Effector memory CD4-positive, alpha-beta T cell (primary cell): ENCODE results near the gene COQ10A.

Experiments
- DNase-seq, 3 donors: peaks; one replicate each; pipeline ENCODE4 v3.0.0-alpha.2; 2020
- H3K27ac ChIP-seq: 2 replicates; pipeline ENCODE4 v1.7.0; 2013; ENCODE audit warnings: mild to moderate bottlenecking, low read length, moderate library complexity; ENCODE audit not compliant: insufficient read depth, poor library complexity, severe bottlenecking
- H3K27me3 ChIP-seq: replicated peaks from 2 replicates; pipeline ENCODE4 v1.7.0; 2013; ENCODE audit warnings: mild to moderate bottlenecking, low read length; ENCODE audit not compliant: insufficient read depth, control insufficient read depth, poor library complexity, severe bottlenecking
- H3K36me3 ChIP-seq: 2 replicates; pipeline ENCODE4 v1.7.0; 2013; ENCODE audit warnings: mild to moderate bottlenecking, low read length, moderate library complexity; ENCODE audit not compliant: control insufficient read depth, insufficient read depth
- H3K4me1 ChIP-seq: 2 replicates; pipeline ENCODE4 v1.7.0; 2013; ENCODE audit warnings: low read length, mild to moderate bottlenecking; ENCODE audit not compliant: control insufficient read depth, insufficient read depth, poor library complexity, severe bottlenecking
- H3K4me3 ChIP-seq: 2 replicates; pipeline ENCODE4 v1.7.0; 2013; ENCODE audit warnings: low read length, low read depth, mild to moderate bottlenecking; ENCODE audit not compliant: insufficient read depth, poor library complexity, severe bottlenecking
- H3K9me3 ChIP-seq: 2 replicates; pipeline ENCODE4 v1.7.0; 2013; ENCODE audit warnings: mild to moderate bottlenecking, low read length, moderate library complexity; ENCODE audit not compliant: control insufficient read depth

The COQ10A gene

DNA sequence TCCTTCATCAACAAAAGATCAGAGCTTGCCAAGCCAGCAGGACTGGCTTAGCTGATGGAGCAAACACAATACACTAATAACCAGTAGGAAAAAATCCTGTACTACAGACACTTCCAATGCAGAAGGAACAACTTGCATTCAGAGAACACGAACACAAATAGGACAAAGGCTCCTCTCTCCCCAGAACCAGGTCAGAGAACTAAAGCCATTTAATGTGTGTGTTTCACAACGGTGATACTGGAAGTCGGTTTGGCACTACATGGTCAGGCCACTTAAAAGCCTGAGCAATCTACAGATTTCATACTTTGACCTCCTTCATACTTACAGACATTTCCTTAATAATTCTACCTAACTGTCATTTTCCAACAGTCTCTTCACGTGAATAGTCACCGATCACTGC, 27.1 kb downstream of the COQ10A start:
- peaks cover 18% of the 10 kb centered on the region for H3K36me3 ChIP-seq
- no peaks in the 10 kb centered on the region for H3K27me3 ChIP-seq
- H3K4me3 ChIP-seq: no peak overlapping the region
- H3K4me1 ChIP-seq: peaks cover 18% of the 10 kb centered on the region
- no peak for DNase-seq
- no peaks in the 10 kb centered on the region for H3K9me3 ChIP-seq
- H3K27ac ChIP-seq: no peak overlapping the region

DNA sequence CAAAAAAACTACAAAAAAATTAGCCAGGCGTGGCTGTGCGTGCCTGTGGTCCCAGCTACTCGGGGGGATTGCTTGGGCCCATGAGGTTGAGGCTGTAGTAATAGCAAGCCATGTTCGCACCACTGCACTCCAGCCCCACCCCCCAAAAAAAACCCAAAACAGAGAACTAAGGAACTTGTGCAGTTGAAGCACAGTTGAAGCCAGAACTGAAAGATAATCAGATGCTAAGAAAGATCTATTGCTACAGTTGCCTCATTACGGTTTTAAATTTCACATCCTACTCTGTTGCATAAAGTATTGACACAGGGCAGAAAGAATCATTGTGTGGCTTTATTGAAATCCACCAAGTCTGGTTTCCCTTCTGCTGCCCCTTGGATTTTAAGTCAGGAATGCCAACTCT, 29.6 kb downstream of the COQ10A start:
- H3K9me3 ChIP-seq: no peaks in the 10 kb centered on the region
- peaks cover 32% of the 10 kb centered on the region for H3K4me1 ChIP-seq
- H3K27me3 ChIP-seq: no peaks in the 10 kb centered on the region
- H3K4me3 ChIP-seq: no peak overlapping the region
- no peak for DNase-seq
- no peak overlapping the region for H3K27ac ChIP-seq
- H3K36me3 ChIP-seq: peaks cover 7% of the 10 kb centered on the region

DNA sequence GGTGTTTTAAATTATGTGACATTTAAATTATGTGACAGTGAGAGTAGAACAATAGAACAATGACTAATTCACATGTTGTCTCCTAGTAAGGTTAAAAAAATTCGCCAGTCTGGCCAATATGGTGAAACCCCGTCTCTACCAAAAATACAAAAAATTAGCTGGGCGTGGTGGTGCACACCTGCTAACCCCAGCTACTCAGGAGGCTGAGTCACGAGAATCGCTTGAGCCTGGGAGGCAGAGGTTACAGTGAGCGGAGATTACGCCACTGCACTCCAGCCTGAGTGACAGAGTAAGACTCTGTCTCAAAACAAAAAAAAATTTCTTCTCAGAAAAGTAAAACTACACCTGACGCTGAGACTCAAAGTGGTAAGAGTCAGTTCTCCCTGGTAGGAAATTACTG, 30.7 kb downstream of the COQ10A start:
- Histone ChIP-seq H3K4me1 (peaks cover 30% of the 10 kb centered on the region), H3K9me3 (no peaks in the 10 kb centered on the region), H3K36me3 (peaks cover 4% of the 10 kb centered on the region), H3K27ac (no peak overlapping the region), H3K27me3 (no peaks in the 10 kb centered on the region), H3K4me3 (no peak overlapping the region)
- no peak for DNase-seq

DNA sequence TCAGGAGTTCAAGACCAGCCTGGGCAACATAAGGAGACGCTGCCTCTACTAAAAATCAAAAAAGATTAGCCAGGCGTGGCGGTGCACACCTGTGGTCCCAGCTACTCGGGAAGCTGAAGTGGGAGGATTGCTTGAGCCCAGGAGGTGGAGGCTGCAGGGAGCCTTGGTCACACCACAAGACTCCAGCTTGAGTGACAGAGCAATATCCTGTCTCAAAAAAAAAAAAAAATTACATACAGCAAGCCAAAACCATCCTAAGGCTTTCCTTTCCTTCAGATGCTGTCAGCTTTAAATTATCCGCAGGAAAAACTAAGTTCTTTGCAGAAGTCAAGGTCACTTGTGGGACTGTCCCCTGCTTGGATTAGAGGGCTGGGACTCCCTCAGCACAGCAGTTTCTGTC, 32.1 kb downstream of the COQ10A start:
- no peaks in the 10 kb centered on the region for H3K9me3 ChIP-seq
- no peaks in the 10 kb centered on the region for H3K27me3 ChIP-seq
- peak overlapping the region; percentile 94 for H3K27ac ChIP-seq
- no peak for DNase-seq
- peaks cover 32% of the 10 kb centered on the region for H3K4me1 ChIP-seq
- H3K36me3 ChIP-seq: no peaks in the 10 kb centered on the region
- H3K4me3 ChIP-seq: peak overlapping the region; percentile 79

DNA sequence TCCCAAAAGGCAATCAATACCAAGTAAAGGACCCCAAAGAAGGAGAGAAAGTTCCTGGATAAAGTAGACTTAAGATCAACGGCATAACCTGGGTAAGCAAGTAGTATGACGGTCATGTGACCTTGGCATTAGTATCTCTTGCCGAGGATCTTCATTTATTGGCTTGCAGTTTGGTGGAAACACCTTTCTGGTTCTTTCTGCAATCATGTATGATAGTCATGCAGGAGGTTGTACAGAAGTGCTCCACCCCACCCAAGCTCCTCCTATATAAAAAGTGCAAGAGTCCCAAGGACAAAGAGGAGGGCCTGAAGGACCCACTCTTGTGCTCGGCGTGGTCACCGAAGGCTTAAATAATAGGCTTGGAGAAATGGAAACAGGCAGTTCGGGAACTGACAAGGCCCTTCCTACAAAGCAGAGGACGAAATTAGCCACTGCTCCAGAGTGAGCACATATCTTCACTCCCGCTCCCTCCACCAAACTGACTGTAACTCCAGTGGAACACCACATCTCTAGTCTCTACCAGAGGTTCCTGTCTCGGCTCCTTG, 32.6 kb downstream of the COQ10A start:
- H3K27ac ChIP-seq: peak overlapping the region; percentile 94
- H3K4me3 ChIP-seq: peak overlapping the region; percentile 79
- H3K36me3 ChIP-seq: no peaks in the 10 kb centered on the region
- H3K9me3 ChIP-seq: no peaks in the 10 kb centered on the region
- peaks cover 32% of the 10 kb centered on the region for H3K4me1 ChIP-seq
- no peak for DNase-seq
- H3K27me3 ChIP-seq: no peaks in the 10 kb centered on the region

DNA sequence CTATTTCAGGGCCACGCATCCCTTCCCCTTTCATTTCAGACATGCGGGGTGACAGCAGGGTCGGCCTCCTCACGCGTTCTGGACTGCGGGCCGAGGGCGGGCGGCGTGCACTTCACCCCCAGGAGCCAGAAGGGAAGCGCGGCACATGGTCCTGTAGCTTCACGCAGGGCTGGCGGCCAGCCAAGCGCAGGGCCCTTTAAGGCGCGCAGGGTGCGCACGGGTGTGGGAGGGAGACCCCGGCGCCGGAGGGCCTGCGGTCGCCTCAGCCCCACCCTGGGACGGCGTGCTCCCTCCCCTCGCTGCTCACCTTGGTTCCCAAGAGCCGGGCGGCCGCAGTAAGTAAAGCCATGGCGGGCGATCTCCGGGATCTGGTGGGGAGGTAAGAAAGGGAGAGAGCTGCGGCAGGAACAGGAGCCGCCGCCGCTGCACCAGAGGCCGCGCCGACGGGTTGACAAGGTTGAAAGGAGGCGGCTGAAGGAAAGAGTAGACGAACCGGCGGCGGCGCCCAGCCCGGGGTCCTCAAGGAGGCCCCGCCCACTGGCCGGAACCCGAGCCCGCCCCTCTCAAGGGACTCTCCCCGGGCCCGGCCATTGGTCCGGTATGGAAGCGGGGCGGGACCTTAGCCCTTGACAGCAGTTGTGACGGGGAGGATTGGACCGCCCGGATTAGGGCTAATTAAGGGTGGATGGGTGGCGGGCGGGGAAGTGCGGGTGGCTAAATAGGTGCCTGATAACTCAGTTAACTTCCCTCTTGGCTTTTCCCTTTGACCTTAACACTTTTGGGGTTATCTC, 33.3 kb downstream of the COQ10A start, which contains the start of gene CS:
TSS of gene CS (minus strand) at position 478 of the 791 bp plus-strand sequence. CDS start at position 349, 129 bp downstream.
- peak within 1 kb of the TSS; percentile 94 for H3K27ac ChIP-seq
- H3K36me3 ChIP-seq: no peaks in the 10 kb centered on the region
- H3K4me1 ChIP-seq: peaks cover 32% of the 10 kb centered on the region
- H3K9me3 ChIP-seq: no peaks in the 10 kb centered on the region
- no peaks in the 10 kb centered on the region for H3K27me3 ChIP-seq
- peak within 1 kb of the TSS; percentile 79 for H3K4me3 ChIP-seq
- DNase-seq: peak; percentile 97 to 99 (median 98)

DNA sequence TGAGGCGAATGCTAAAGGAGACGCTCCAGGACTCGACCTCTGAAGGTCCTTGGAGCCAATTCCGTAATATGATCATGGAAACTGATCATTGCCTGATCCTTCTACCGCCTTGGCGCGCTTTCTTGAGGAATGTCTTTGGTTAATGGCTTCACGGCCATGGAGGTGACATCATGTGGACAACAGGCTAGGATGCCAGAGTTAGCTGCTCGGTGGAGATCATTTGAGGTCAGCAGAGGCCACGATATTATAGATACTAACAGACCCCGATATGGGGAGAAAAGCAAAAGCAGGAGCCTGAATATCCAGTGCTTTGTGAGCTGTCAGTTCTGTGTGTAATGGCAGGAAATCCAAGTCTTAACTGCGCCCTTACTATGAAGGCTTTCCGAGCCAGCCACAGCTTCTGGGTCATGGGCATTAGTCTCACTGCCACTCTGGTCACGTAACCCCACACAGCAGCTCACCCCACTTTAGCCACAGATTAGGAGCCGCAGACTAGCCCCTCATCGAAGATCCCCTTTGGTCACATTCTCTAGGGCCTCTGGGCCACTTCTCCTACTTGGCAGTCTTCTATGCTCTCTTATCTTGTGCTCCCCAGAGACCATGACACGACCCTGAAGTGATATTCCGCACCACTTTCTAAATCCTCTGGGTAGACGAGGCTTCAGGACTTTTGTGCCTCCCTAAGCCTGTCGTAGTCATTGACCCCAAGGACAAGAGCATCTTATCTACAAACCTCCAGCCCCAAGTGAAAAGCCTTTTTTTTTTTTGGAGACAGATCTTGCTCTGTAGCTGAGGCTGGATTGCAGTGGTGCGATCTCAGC, 34.1 kb downstream of the COQ10A start:
- Histone ChIP-seq H3K36me3 (no peaks in the 10 kb centered on the region), H3K27me3 (no peaks in the 10 kb centered on the region), H3K9me3 (no peaks in the 10 kb centered on the region), H3K4me3 (peak overlapping the region; percentile 44), H3K27ac (peak overlapping the region; percentile 94), H3K4me1 (peaks cover 32% of the 10 kb centered on the region)
- DNase-seq: no peak

DNA sequence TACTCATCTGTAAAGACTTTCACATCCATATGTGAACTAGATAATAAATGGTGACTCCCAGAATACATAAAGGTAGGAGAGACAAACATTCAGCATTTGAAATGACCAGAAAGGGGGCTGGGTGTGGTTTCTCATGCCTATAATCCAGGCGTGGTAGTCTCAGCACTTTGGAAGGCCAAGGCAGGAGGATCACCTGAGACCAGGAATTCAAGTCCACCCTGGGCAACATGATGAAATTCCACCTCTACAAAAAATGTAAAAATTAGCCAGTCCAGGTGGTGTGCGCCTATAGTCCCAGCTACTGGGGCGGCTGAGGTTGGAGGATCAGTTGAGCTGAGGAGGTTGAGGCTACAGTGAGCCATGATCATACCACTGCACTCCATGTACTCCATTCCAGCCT, 37.5 kb downstream of the COQ10A start:
- no peak overlapping the region for H3K27ac ChIP-seq
- no peaks in the 10 kb centered on the region for H3K9me3 ChIP-seq
- no peak overlapping the region for H3K4me3 ChIP-seq
- H3K4me1 ChIP-seq: peaks cover 20% of the 10 kb centered on the region
- peaks cover 2% of the 10 kb centered on the region for H3K36me3 ChIP-seq
- no peaks in the 10 kb centered on the region for H3K27me3 ChIP-seq
- DNase-seq: no peak

DNA sequence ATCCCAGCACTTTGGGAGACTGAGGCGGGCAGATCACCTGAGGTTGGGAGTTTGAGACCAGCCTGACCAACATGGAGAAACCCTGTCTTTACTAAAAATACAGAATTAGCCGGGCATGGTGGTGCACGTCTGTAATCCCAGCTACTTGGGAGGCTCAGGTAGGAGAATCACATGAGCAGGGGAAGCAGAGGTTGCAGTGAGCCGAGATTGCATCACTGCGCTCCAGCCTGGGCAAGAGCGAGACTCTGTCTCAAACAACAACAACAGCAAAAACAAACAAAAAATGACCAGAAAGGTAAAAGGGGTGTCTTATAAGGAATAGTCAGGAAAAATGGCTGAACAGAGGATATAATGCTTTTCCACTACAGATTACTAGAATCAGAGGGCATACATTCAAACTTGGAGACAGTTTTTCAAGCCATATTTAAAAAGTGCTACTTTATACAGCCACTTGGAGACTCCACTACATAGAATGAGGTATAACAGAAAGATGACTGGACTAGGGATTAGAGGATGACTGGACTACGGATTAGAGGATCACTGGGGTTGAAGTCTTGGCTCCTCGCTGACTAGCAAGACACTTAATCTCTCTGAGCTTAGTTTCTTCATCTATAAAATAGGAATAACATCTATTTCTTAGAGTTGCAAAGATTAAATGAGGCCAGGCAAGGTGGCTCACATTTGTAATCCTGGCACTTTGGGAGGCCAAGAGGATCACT, 38.3 kb downstream of the COQ10A start:
- peaks cover 15% of the 10 kb centered on the region for H3K4me1 ChIP-seq
- no peak overlapping the region for H3K4me3 ChIP-seq
- H3K27ac ChIP-seq: no peak overlapping the region
- no peak for DNase-seq
- no peaks in the 10 kb centered on the region for H3K9me3 ChIP-seq
- H3K36me3 ChIP-seq: peaks cover 7% of the 10 kb centered on the region
- H3K27me3 ChIP-seq: no peaks in the 10 kb centered on the region
